ENCODE data around the gene CHPT1.

DNA sequence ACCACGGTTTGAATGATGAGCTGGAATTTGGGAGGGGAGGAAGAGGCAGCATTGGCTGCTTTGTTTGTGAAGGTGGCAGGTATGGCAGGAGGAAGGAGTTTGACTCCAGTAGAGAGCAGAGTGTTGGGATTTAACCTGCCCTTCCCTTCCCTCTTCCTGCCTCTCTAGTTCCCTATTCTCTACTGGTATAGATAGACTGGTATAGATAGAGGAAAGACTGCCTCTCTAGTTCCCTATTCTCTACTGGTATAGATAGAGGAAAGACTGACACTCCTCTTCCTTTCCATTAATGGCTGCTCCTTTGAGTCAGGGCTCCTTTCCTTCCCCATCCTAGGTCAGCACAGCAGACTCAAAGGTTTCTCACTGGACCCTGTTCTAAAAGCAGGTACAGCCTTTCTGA lies 50.3 kb downstream of the CHPT1 start:
- TF ChIP-seq, protein P1, sequence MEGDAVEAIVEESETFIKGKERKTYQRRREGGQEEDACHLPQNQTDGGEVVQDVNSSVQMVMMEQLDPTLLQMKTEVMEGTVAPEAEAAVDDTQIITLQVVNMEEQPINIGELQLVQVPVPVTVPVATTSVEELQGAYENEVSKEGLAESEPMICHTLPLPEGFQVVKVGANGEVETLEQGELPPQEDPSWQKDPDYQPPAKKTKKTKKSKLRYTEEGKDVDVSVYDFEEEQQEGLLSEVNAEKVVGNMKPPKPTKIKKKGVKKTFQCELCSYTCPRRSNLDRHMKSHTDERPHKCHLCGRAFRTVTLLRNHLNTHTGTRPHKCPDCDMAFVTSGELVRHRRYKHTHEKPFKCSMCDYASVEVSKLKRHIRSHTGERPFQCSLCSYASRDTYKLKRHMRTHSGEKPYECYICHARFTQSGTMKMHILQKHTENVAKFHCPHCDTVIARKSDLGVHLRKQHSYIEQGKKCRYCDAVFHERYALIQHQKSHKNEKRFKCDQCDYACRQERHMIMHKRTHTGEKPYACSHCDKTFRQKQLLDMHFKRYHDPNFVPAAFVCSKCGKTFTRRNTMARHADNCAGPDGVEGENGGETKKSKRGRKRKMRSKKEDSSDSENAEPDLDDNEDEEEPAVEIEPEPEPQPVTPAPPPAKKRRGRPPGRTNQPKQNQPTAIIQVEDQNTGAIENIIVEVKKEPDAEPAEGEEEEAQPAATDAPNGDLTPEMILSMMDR (IDR thresholded peaks at IDR 0.05 in 8 of 11, conservative IDR thresholded peaks at IDR 0.05 in 3 of 11), result no peak
- TF ChIP-seq POLR2A (IDR thresholded peaks at IDR 0.05), result no peak

Measured in spleen (tissue), 7 donors.